ENCODE results near the gene VPS9D1.

The VPS9D1 gene, protein sequence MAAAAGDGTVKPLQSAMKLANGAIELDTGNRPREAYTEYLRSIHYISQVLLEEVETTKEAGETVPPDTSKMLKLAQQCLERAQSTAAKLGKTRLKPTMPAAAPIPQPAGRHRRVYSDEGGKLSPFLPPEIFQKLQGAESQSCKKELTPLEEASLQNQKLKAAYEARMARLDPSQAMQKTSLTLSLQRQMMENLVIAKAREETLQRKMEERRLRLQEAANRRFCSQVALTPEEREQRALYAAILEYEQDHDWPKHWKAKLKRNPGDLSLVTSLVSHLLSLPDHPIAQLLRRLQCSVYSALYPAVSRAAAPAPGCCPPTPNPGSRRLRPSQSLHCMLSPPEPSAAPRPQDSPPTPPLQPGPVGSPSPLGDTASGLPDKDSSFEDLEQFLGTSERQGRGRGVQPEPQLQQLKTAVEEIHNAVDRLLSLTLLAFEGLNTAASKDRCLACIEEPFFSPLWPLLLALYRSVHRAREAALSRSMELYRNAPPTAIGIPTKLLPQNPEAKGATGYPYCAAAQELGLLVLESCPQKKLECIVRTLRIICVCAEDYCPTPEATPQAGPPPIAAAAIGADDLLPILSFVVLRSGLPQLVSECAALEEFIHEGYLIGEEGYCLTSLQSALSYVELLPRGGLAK

GRCh38 chr16:89720813-89721545, at the start of gene VPS9D1, which contains the start of gene ZNF276:
Gene VPS9D1 (minus strand): TSS chr16:89720898. CDS start chr16:89720861, 37 bp downstream.
Gene ZNF276 (plus strand): TSS chr16:89721537. CDS start chr16:89721641, 104 bp downstream.
- peak; percentile 82 for DNase-seq

- DNase-seq: no peak
Observed at GRCh38 chr16:89770367-89770766, 49.7 kb upstream of the VPS9D1 start.

- no peak for DNase-seq
Observed at GRCh38 chr16:89765292-89765830, 44.7 kb upstream of the VPS9D1 start.

GRCh38 chr16:89764711-89765201, 44.1 kb upstream of the VPS9D1 start:
- peak; percentile 82 for DNase-seq

- DNase-seq: no peak
Observed at GRCh38 chr16:89761304-89761922, 40.7 kb upstream of the VPS9D1 start.

DNA sequence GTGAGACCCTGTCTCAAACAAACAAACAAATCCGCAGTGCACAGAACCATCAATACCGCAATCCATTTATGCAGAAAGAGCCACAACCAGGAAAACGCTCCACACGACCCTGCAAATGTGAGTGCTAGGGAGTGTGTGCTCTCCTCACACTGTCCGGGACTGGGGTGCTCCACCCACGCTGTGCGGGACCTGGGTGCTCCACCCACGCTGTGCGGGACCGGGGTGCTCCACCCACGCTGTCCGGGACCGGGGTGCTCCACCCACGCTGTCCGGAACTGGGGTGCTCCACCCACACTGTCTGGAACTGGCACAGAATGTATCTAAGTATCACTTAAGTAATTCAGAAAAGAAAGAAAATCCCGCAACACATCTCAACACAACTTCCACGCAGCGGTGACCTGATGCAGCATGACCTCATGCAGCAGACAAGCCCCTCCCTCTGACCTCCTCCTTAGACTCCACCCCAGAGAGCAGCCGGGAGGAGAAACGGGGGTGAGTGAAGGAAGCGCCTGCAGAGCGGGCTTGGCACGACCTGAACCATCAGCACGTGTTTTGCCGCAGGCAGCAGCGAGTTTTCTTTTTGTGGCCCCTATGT, 39.1 kb upstream of the VPS9D1 start:
- no peak for DNase-seq

GRCh38 chr16:89749637-89750036, 28.9 kb upstream of the VPS9D1 start:
- DNase-seq: no peak

DNA sequence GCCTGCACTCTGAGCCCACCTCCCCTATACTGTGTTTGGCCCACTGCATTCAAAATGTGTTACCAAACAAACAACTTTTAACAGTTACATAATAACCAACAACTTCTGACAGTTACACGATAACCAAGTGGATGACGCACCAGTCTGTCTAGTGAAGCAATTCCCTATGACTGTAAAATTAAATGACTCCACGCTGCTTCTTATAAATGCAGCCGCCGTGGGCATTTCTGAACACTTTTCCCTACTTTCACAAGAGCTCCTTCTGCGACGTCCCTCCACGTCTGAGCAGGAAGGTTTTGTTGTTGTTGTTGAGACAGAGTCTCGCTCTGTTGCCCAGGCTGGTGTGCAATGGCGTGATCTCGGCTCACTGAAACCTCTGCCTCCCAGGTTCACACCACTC, 28.2 kb upstream of the VPS9D1 start:
- DNase-seq: no peak

- no peak for DNase-seq
Observed at GRCh38 chr16:89748076-89748475, 27.4 kb upstream of the VPS9D1 start.

DNA sequence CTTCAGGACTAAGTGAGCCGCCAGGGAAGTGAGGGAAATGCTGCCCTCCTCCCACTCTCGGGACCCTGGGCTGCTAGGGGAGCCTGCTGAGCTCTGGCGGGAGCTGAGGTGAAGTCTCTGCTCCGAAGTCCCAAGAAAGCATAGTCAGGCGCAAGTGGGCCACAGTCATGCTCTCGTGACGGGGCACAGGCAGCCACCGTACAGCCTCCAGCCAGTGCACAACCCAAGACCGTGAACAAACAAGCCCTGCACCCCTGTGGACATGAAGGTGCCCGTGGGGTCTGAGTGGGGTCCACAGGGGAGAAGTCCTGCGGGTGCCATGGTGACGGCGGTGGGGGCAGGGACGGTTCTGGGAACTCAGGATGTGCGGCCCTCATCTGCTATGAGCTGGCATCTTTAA, 25.3 kb upstream of the VPS9D1 start:
- no peak for DNase-seq

- DNase-seq: no peak
Observed at GRCh38 chr16:89744813-89745212, 24.1 kb upstream of the VPS9D1 start.

GRCh38 chr16:89742948-89743347, 22.2 kb upstream of the VPS9D1 start:
- no peak for DNase-seq

DNA sequence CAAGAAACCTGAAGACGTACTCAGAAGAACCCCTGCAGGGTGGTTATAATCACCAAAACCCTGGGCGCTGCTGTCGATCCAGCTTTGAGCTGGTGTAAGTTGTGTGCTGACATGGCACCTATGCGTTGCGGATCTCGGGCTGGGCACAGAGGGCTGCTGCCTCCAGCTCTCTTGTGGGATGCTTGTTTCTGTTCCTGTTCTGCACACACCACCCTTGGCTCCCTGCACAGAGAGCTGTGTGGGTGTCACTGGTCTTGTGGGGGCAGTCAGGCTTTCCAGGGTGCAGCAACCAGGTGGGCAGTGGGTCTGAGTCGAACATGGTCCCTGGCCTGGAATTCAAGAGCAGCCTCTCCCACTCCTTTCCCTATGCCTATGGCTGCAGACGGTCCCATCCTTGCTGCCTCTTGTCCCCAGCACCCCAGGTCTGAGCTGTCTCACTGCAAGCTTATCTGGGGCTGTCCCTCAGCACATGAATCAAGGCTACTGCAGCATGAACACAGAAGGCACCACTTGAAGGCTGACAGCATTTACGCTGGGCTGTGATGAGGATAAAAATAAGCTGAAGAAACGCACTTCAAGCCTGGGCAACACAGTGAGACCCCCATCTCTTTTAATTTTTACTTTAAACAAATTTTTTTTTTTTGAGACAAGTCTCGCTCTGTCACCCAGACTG, 20.8 kb upstream of the VPS9D1 start:
- DNase-seq: no peak

DNA sequence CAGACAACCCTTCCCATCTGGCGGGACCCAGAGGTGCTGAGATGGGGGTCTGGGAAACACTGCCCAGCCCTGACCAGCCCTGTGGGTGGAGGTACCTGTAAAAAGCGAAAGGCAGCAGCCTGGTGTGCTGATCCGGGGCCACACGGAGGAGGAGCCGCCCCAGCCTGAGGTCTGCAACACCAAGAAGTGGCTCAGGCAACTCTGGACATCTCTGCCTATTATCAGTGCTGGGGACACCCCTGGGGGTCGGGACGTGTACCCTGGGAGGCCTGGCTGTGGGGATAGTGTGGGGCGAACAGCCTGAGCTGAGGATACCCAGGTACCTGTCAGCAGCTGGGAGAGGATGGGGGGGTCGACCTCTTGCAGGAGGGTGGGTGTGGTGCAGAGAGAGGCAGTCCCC, 18.7 kb upstream of the VPS9D1 start:
- DNase-seq: no peak

DNA sequence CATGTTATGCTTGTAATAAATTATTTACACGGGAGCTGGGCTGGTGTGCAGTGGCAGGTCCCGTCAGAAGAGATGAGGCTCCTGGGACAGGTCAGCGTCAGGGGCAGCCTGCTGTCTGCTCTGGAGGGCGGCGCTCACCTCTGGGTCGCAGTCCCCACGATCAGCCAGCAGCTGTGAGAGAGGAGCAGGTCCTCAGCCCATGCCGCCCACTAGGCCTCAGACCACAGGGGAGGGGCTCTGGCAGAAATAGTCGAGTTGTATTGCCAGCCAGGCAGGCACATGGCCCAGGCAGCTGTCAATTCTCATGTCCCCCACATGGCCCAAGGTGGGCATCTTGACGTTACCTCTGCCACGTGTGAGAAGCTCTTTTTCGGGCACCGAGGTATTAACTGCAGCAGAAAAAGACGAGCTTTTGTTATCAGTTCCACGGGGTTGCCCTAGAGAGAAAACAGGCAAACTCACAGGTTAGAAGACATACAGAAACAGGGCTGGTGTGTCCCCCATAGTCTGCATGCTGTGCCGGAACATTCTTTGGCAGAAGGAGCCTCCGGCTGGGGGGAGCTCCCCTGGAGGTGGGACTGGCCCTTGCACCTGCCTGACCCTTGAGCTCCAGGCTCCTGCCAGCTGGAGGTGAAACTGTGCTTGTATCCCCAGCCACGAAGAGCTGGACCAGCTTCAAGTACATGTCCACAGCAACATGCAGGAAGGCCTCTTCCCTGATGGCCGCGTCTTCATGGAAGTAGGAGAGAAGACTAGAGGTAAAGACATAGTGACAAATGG, 18.0 kb upstream of the VPS9D1 start:
- DNase-seq: no peak

DNA sequence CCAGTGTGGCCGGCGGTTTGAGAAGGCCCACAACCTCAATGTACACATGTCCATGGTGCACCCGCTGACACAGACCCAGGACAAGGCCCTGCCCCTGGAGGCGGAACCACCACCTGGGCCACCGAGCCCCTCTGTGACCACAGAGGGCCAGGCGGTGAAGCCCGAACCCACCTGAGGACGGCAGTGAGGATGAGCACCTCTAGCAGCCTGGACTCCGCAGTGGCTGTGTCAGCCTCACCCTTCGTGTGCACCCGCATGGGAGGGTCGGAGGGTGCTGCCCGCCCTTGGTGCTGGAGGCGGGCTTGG, 17.3 kb upstream of the VPS9D1 start:
- no peak for DNase-seq

GRCh38 chr16:89737341-89738071, 16.8 kb upstream of the VPS9D1 start:
- peak; percentile 64 for DNase-seq

- DNase-seq: no peak
Observed at GRCh38 chr16:89736554-89736953, 15.9 kb upstream of the VPS9D1 start.

DNA sequence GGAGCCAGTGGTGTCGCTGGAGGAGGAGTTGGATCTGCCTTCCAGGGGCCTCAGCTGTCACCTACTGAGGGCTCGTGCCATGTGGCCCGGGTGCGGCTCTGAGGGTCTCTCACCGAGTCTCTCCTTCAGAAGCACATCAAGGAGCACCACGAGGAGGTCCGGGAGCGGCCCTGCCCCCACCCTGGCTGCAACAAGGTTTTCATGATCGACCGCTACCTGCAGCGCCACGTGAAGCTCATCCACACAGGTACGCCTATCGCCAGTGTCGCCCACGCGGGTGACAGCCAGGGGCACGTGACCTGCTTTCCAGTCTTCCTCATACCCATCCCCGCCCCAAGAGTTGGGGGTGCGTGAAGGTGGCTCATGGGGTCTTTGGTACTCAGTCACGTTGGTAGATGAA, 13.1 kb upstream of the VPS9D1 start:
- DNase-seq: no peak

GRCh38 chr16:89733322-89733721, 12.6 kb upstream of the VPS9D1 start:
- no peak for DNase-seq

DNA sequence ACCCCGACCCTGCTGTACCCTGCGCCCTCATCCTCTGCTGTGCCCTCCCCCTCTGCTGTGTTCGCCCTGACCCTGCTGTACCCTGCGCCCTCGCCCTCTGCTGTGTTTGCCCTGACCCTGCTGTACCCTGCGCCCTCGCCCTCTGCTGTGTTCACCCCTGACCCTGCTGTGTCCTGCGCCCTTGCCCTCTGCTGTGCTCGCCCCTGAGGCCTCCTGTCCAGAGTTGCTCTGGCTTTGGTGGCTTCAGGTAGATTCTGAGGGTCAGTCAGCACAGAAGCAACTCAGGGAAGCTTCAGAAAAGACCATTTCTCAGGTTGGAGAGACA, 12.2 kb upstream of the VPS9D1 start:
- no peak for DNase-seq
